Endometrium (tissue), 2 donors: ENCODE results near the gene SPON1.

Experiments
- FAIRE-seq: peaks from 2 replicates; lab custom pipeline; 2012; peaks lifted over from hg19 to GRCh38; lab: Jason Lieb, UNC
- donor health status: control.
- donor health status: control.

SPON1 gene

DNA sequence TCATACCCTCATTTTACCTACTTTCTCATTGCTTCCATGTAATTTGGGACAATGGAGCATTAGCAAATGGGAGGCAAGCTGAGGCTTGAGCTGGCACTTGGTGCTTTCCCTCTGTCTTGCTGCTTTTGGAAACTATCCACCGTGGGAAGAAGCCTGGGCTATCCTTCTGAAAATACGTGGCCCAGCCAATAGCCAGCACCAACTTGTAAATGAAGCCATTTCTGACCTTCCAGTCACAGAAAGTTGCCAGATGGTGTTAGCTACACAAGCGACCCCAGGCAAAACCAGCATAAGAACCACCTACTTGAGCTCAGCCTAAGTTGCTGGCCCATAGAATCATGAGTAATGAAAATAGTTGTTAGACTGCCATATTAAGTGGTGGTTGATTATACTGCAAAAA, 18.5 kb upstream of the SPON1 start:
- FAIRE-seq: no peak

DNA sequence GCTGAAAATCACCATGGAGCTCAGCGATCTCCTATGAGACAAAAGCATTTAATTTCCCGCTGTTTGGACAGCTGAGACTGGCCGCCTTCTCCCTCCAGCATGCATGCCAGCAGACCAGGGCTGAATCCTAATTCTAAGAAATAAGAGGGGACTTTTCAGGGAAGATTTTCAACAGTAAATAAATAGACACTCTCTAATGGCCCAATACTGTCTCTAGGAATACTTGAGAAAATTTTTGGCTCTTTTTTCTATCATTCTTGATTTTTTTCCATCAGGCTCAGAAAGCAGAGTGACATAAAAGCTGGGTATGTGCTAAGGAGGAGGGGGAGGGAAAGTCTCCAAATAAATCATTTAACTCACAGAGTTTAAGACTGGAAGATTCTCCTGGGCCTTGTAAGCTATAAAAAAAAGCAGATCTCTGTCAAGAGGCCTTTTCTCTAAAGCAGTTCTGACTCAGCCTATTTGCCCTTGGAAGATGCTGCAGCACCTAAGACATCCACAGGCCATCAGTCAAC, 17.6 kb upstream of the SPON1 start:
- FAIRE-seq: no peak

DNA sequence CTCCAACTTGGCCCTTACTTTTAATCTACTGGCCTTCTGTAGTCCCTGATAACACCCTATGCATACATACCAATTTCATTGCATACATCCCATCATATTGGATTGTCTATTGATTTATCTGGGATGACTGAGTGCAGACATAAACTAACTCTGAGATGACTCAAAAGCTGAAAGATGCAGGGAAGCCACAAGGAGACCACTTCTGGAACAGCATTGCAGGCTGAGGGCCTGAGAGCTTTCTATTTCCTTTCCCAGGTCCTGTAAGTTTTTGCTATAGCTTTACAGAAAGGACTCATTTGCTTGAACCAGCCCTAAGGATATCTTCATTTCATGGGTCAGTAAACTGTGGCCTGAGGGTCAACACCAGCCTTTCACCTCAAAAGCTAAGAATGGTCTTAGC, 15.1 kb upstream of the SPON1 start:
- FAIRE-seq: no peak

DNA sequence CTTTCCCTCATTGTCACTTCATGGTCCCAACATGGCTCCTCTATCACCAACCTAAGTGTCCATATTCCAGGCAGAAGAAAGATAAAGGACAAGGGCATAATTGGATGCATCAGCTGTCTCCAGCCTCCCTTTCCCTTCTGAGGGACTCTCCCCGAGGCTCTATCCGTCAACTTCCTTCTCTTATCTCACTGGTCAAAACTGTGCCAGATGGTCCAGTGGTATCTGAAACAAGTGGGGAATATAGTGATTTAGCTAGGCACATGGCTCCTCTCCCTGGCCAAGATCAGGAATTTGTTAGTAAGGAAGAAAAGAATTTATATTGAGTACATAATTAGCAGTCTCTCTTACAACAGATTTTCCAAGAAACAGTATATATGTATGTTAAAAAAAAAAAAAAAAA, 12.6 kb upstream of the SPON1 start:
- no peak for FAIRE-seq

DNA sequence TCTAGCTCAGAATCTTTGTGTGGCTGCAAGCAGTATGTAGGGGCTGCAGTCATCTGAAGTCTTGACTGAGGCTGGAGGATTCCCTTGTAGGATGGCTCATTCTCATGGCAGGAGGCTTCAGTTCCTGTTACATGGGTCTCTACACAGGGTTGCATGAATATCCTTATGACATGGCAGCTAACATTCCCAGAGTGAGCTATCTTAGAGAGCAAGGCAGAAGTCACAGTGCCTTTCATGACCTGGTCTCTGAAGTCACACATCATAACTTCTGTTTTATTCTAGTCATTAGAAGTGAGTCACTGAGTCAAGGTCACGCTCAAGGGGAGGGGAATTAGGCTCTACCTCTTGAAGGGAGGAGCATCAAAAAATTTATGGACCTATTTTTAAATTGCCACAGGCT, 10.3 kb upstream of the SPON1 start:
- no peak for FAIRE-seq

DNA sequence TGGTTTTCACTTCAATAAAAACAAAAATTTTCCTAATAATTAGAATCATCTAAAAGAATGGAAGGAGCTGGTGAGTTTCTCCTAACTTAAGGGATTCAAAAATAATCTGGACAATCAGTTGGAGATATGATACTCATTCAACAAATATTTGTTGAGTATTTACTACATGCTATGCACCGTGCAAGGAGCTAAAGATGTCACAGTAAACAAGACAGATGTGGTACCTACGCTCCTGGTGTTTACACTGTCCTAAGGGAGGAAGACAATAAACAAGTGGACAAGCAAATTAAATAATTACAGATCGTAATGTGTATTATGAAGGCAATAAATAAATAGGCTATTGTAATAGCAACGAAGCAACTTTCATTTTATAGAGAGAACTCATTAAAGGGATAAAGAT, 9.9 kb upstream of the SPON1 start:
- FAIRE-seq: no peak

DNA sequence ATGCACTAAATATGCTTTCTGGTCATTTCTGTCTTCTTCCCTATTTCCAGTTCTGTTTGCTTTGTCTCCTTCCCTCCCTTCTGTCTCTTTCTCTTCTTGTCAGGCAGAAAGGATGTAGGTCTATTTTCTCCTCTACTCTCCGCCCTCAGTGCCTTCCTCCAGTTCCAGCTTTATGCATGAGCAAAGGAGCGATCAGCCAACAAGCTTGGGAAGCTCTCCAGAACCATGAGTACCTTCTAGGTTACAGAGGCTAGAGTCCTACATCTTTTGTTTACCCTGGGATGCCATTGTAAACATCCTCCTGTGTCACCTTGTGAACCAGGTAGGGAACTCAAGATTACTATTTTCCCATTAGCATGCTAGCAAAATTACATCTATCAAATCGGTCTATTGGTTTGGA, 7.9 kb upstream of the SPON1 start:
- no peak for FAIRE-seq

DNA sequence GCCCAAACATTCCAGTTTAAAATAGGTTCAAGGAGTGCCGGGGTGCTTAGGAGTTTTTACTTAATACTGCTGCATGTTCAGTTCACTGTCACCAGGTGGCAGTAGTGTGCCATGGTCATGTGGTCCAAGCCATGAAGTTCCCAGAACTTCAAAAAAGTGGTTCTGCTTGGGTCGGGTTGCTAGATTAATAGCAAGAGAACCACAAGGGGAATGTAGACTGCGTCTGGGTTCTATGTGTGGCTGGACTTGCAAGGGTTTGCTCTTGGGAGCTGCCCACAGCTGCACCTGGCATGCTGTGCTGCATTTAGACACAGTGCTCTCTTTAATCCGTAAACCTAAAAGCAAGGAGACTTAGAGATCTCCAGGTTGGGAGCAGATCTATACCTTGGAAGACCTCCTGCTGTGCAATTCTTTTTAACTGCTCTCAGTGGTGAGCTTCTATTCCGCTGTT, 6.5 kb upstream of the SPON1 start:
- FAIRE-seq: peak; percentile 26

DNA sequence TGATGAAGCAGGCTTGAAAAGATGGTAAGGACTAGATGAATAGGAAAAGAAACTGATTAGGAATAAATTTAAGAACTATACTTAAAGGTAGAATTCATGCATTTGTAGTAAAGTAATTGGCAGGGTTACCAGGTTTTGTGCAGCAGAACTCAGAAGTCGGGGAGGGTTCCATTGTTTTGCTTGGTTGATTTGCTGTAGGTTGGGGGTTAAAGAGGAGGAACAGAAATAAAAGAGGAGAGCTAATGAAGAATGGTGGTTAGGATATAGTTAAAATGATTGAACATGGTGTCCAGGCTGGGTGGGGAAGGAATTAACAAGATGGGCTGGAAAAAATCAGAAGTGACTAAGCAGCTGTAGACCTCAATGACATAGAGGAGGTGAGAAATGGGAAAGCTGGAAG, 5.5 kb upstream of the SPON1 start:
- FAIRE-seq: no peak

DNA sequence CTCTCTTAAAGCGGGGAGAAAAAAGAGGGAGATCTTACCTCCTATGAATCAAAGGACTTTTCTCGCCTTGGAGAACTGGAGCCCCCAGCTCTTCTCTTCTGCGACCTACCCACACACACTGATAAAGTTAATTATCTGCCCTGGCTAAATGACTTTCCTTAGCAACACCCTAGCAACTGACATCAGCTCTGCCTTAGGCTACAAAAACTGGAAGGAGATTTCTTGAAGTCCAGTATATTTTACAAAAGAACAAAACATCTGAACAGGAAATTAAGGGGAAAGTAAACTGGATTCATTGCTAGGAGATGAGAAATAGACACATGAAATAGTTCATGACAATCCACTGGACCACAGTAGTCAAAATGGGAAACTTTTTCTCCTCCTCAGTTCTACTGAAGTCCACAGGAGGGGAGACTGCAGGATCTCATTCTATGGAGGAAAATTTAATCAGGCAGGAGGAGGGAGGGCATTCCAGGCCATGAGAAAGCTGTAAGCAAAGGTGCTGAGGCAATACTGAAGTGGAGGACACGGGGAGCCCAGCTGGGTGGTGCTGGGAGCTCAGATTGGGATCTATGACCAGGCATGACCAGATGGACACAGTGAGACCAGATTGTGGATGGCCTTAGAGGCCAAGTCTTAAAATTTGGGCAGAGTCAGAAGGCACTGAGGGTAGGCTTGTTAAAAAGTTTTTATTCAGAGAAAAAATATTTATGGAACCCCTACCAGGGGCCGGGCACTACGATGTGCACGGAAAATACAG, 3.7 kb upstream of the SPON1 start:
- FAIRE-seq: no peak

DNA sequence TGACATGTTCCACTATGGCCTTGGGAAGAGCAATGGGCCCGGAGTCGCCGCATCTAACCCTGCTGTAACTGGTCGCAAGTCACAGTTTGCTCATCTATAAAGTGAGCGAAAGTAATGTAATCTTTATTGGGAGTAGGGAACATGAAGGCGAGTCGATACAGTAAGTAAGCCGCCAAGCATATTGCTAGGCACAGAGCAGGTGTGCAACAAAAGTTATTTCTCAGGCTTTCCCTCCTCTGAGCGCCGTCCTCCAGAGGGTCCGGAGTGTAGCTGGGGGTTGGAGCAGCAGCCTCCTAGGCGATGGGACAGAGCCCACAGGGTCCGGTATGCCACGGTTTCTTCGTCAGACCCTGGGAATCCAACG, 343 bp upstream of the SPON1 start:
- no peak for FAIRE-seq

DNA sequence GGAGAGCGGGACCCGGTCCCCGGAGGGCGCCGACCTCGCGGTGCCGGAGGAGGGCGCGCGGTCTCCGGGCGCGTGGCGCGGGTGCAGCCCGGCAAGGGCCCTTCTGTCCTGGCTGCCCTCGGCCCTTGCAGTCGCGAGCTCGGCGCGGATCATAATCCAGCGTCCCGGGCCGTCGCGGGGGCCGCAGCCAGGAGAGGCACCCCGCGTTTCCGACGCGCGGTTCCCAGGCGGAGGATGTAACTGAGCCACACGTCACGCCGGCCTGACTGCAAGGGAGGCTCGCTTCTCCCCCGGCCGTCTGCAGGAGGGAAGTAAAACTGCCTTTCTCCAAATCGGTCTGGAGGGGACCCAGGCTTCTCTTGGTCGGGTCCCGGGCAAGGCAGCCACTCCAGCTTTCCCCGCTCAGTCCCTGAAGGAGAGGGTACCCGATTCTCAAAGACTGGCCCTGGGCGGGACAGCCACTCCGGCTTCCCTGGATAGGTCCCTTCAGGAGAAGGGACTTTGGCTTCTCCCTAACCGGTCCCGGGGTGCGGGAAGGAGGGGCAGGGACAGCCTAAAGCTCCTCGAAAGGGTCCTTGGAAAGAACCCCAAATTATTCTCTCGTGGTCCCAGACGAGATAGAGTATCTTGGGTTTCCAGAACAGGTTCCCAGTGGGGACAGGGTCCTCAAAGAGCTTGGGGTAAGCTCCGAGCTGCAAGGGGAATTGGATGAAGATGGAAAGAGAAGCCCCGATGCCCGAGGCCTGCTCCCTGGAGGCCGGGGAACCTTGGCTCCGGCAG, 836 bp downstream of the SPON1 start:
- FAIRE-seq: no peak

DNA sequence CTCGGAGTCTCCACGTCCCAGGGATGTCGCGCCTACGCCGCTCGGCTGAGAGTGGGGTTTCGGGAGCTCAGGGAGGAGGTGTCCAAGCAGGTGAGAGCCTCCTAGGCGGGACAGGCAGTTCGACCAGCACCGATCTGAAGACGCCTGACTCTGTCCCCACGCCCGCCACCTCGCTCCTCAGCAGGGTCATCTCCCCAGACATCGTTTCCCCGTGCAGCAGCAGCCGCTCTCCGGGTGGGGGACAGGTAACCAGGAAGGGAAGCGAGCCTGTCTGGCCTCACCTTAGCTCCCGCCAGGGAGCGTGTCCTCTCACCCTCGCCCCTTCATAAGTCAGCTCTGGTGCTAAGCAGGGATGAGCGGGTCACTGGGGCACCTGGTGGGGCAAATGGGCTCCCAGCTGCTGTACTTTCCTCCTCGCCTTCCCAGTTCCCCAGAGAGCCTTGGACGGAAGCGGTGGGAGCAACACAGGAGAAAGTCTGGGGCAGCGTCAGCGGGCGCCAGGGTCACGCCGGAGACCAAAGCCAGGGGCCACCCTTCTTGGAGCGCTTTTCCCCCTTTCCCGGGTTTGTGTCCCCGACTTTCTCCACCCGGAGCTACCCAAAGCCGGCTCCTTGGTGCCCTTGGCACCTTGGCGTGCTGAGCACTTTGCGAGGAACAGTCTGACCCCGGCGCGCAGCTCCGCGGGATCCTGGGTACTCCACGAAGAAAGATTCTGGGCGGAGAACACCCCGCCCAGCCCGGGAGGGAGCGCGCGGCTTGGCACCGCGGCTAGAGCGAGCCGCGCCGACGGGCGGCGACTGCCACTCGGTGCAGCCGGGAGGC, 1.6 kb downstream of the SPON1 start:
- FAIRE-seq: no peak

DNA sequence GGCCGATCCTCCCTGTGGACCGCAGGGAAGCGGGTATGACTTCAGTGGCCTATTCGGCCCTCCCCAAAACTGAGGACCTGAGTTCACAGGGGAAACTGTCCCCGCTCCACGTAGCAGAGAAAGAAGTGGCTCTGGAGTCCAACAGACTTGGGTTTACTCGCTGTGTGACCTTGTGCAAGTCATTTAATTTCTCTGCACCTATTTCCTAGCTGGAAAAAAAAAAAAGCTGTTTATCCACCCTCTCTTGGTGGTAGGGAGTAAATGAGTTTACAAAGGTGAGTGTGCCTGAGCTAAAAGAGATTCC, 2.2 kb downstream of the SPON1 start:
- no peak for FAIRE-seq

DNA sequence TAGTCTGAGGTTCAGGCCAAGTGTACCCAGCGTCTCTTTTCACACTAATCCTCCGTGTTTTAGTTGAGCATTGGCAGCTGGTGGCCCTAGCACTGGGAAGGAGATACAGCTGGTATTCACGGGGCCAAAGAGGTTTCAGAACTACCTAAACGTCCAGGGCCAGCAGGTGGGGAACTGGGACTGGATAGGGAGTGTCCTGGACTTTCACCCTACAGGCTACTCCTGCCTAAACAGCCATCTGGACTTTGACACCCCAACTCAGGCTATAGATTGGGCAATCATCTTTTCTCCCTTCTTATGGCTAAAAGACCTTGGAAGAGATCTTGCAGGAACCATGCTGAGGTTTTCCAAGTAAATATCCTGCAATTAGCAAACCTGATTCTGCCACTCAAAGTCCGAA, 2.8 kb downstream of the SPON1 start:
- no peak for FAIRE-seq

DNA sequence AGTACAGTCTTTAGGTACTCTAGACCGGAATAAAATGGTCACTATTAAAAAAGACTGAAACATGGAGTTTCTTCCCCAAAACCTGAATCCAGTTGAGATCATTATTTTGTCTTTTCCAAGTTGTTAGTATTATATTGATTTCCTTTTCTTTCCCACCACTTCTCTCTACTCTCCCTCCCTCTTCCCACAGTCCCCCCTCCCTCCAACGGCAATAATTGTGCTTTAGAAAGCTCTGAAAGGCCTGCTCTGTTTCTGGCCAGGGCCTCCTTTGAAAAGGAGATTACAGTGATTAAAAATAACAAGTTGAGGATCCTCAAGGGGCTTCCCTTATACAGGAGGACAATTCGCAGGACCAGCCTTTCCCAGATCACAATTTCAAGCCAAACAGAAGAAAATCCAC, 3.5 kb downstream of the SPON1 start:
- FAIRE-seq: no peak

DNA sequence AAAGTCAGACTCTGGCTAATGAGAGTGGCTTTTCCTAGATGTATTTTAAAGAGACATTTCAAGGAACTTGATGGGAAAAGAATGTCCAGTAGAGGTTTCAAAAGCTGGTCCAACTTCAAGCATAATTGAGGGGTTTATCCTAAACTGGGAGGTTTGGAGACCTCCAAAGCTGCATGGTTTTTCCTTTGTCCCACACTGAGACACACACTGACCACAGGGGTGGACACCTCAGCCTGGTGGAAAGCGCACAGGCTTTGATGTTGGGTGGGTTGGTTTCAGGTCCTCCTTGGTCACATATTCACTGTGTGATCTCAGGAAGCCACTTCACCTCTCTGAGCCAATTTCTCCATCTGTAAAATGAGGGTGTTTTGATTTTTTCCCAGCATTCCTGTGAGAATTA, 4.0 kb downstream of the SPON1 start:
- FAIRE-seq: no peak

DNA sequence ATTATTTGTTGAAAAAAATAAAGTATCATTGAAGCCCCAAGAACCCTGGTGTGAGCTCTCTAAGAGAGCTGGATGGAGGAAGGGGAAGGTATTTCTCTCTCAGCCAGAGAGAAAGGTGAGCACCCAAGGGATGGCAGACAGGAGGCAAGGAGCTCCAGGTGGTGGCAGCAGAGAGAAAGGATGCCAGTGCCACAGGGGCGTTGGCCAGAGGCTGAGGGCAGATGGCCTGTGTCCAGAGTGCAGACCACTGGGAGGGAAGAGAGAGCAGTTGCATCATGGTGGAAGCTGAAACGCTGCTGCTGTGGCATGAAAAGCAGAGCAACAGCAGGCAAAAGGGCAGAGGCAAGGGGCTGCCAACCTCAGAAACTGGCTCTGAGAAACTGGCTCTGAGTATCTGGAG, 8.5 kb downstream of the SPON1 start:
- no peak for FAIRE-seq

DNA sequence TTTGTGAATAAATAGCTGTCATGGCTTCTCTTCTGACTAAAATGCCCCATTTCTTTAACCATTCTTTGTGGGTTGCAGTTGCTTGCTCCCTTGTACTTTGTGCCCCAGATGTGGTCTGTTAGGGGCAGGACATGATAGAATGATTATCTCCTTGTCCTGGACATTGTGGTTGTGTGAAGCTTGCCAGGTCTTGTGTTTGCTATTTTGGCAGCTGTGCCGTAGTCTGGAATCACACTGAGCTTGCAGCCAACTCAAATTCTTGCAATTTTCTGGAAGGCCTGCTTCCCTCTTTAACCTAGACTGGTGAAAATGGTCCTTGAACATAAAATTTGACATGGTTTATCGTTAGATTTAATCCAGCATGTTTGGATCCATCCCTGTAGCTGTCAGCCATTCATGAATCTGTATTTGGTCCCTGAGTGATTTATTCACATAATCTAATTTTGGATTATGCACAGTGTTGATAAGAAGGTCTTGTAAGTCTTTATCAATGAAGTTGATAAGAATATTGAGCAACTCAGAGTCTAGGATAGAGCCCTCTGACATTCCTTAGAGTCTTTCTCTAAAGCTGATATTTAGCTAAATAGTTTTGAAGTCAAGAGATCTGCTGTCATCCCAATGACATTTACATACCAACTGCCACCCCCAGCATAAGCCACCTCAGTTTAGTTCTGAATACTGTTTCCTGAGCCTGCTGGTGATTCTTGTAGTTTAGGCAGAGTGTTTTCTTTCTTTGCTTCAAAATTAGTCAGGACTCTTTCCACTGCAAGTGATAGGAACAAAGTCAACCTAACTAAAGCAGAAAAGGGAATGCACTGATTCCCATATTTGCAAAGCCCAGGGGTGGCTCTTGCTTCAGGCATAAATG, 9.8 kb downstream of the SPON1 start:
- FAIRE-seq: no peak

DNA sequence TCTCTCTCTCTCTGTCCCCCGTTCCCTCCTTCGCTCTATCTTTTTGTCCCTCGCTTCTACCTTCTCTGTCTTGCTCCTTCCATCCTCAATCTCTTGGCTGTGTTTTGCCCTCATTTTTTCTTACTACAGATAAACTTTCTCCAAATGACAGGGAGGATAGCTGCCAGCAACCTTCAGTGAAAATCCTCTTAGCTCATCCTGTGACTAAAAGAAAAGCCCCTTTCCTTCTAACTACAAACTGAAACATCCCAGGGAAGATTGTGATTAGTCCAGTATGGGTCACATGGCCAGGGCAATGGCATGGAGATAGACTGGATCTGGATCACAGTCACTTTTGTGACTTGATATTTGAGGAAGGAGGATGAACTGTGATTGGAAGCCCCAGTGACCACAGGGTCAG, 10.4 kb downstream of the SPON1 start:
- FAIRE-seq: no peak

DNA sequence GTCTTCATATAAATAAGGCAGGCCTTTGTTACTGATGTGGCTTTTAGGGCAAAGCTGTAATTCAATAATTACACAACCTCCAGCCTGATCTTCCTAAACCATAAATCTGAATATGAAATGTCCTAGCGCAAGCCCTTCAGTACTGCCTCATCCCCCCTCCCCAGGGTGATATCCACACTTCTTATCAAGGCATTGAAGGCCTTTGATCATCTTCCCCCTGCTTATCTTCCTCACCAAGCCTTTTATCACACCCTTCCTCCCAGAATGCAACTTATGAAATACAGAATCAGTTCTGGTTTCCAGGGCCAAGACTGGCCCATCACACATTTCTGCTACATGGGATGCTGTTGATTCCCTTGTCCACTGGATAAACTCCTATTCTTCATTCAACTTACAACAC, 12.1 kb downstream of the SPON1 start:
- FAIRE-seq: no peak
